ENCODE measurements around the gene CFAP99. TPM values are rescaled to one million over a fixed set of nuclear protein-coding genes. Genes with fewer than 3 reads are reported as not detected.

The CFAP99 gene
- total and polyA plus RNA-seq, 2 donors from 2014 or later: 1.5 to 1.7 TPM

- H3K27me3 ChIP-seq (ENCODE audit: control insufficient read depth, insufficient read depth, low read length): no peaks in the 10 kb centered on the region
- FAIRE-seq (no peak), DNase-seq (peak in 4 of 5 donors; percentile 89 to 95 (median 91))
- H3K36me3 ChIP-seq (ENCODE audit: control insufficient read depth in 2 of 3, insufficient read depth in 3 of 3, low read length in 3 of 3): no peaks in the 10 kb centered on the region
- peak overlapping the region in 1 of 3 donors; percentile 8 for H3K9ac ChIP-seq (ENCODE audit: low read length in 3 of 3)
- H3K4me1 ChIP-seq (ENCODE audit: control insufficient read depth in 2 of 3, insufficient read depth in 2 of 3, low read depth in 1 of 3, low read length in 3 of 3): peaks cover 0 to 8% (median 0%) of the 10 kb centered on the region in 3 donors
- H3K4me3 ChIP-seq (ENCODE audit: low read length in 3 of 3): peak overlapping the region in 2 of 3 donors; percentile 33 to 53
- no peak overlapping the region for H3K27ac ChIP-seq (ENCODE audit: low read depth in 2 of 2, low read length in 2 of 2)
- TF ChIP-seq CTCF (IDR thresholded peaks at IDR 0.05; ENCODE audit: borderline replicate concordance, extremely low read depth, insufficient read depth): no peak
- no peaks in the 10 kb centered on the region for H3K9me3 ChIP-seq (ENCODE audit: control insufficient read depth in 2 of 3, insufficient read depth in 1 of 3, low read length in 3 of 3)
- intact Hi-C loops (cut with DNase I): no loop called here
Measured at GRCh38 chr4:2393353-2394270, 25.1 kb upstream of the CFAP99 start.

GRCh38 chr4:2394528-2394927 is 24.2 kb upstream of the CFAP99 start:
- DNase-seq: peak in 4 of 5 donors; percentile 52 to 62 (median 54)
- FAIRE-seq: no peak
- intact Hi-C loops (cut with DNase I): no loop called here
- Histone ChIP-seq H3K9ac (ENCODE audit: low read length in 3 of 3) (no peak overlapping the region), H3K4me3 (ENCODE audit: low read length in 3 of 3) (no peak overlapping the region), H3K27me3 (ENCODE audit: control insufficient read depth, insufficient read depth, low read length) (no peaks in the 10 kb centered on the region), H3K9me3 (ENCODE audit: control insufficient read depth in 2 of 3, insufficient read depth in 1 of 3, low read length in 3 of 3) (no peaks in the 10 kb centered on the region), H3K36me3 (ENCODE audit: control insufficient read depth in 2 of 3, insufficient read depth in 3 of 3, low read length in 3 of 3) (no peaks in the 10 kb centered on the region), H3K4me1 (ENCODE audit: control insufficient read depth in 2 of 3, insufficient read depth in 2 of 3, low read depth in 1 of 3, low read length in 3 of 3) (peaks cover 0 to 8% (median 0%) of the 10 kb centered on the region in 3 donors), H3K27ac (ENCODE audit: low read depth in 2 of 2, low read length in 2 of 2) (no peak overlapping the region)
- no peak for TF ChIP-seq CTCF (IDR thresholded peaks at IDR 0.05; ENCODE audit: borderline replicate concordance, extremely low read depth, insufficient read depth)

GRCh38 chr4:2395038-2395437 is 23.7 kb upstream of the CFAP99 start:
- FAIRE-seq (no peak), DNase-seq (no peak)
- no peaks in the 10 kb centered on the region for H3K27me3 ChIP-seq (ENCODE audit: control insufficient read depth, insufficient read depth, low read length)
- no peak for TF ChIP-seq CTCF (IDR thresholded peaks at IDR 0.05; ENCODE audit: borderline replicate concordance, extremely low read depth, insufficient read depth)
- H3K36me3 ChIP-seq (ENCODE audit: control insufficient read depth in 2 of 3, insufficient read depth in 3 of 3, low read length in 3 of 3): no peaks in the 10 kb centered on the region
- no peak overlapping the region for H3K4me3 ChIP-seq (ENCODE audit: low read length in 3 of 3)
- no peak overlapping the region for H3K27ac ChIP-seq (ENCODE audit: low read depth in 2 of 2, low read length in 2 of 2)
- intact Hi-C loops (cut with DNase I): no loop called here
- H3K9ac ChIP-seq (ENCODE audit: low read length in 3 of 3): no peak overlapping the region
- H3K9me3 ChIP-seq (ENCODE audit: control insufficient read depth in 2 of 3, insufficient read depth in 1 of 3, low read length in 3 of 3): no peaks in the 10 kb centered on the region
- peaks cover 0 to 8% (median 0%) of the 10 kb centered on the region in 3 donors for H3K4me1 ChIP-seq (ENCODE audit: control insufficient read depth in 2 of 3, insufficient read depth in 2 of 3, low read depth in 1 of 3, low read length in 3 of 3)
